ENCODE results near the gene POU2F3.

Gene POU2F3

DNA sequence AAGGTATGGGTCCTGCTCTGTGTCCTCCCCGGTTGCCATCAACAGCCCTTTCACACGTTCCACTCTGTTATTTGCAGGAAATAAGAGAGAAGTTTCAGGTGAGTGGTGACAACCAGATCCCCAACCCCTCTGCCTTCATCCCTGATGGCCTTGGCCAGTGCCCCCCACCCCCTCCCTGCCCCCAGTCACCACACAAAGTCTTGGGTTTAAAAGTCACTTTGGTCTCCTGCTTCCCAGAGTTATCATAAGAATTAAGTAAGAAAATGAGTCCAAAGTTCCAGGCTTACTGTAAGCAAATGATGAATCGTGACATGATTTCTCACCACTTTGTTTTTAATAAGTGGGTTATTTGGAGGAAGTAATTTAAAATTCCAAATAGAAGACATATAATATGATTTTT lies 38.3 kb upstream of the POU2F3 start:
- no peak overlapping the region for H2AFZ ChIP-seq (ENCODE audit: low read depth, low read length)
- no peak overlapping the region for H3K4me2 ChIP-seq (ENCODE audit: low read length)
- no peaks in the 10 kb centered on the region for H3K4me1 ChIP-seq (ENCODE audit: low read length)
- no peaks in the 10 kb centered on the region for H4K20me1 ChIP-seq (ENCODE audit: insufficient read depth, low read length)
- H3K27me3 ChIP-seq (ENCODE audit: low read depth, low read length): peaks cover 25% of the 10 kb centered on the region; the same call in 1 of the 2 replicates
- H3K9ac ChIP-seq (ENCODE audit: low read length): no peak overlapping the region
- no peaks in the 10 kb centered on the region for H3K9me3 ChIP-seq (ENCODE audit: insufficient read depth, low read length)
- H3K27ac ChIP-seq (ENCODE audit: low read length): no peak overlapping the region
- no peaks in the 10 kb centered on the region for H3K79me2 ChIP-seq (ENCODE audit: low read length)
- H3K4me3 ChIP-seq (ENCODE audit: low read length): no peak overlapping the region
- TF ChIP-seq, protein P1, sequence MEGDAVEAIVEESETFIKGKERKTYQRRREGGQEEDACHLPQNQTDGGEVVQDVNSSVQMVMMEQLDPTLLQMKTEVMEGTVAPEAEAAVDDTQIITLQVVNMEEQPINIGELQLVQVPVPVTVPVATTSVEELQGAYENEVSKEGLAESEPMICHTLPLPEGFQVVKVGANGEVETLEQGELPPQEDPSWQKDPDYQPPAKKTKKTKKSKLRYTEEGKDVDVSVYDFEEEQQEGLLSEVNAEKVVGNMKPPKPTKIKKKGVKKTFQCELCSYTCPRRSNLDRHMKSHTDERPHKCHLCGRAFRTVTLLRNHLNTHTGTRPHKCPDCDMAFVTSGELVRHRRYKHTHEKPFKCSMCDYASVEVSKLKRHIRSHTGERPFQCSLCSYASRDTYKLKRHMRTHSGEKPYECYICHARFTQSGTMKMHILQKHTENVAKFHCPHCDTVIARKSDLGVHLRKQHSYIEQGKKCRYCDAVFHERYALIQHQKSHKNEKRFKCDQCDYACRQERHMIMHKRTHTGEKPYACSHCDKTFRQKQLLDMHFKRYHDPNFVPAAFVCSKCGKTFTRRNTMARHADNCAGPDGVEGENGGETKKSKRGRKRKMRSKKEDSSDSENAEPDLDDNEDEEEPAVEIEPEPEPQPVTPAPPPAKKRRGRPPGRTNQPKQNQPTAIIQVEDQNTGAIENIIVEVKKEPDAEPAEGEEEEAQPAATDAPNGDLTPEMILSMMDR (IDR thresholded peaks at IDR 0.05; ENCODE audit: low read depth, low read length): no peak
- no peak for TF ChIP-seq EZH2phosphoT487 (IDR thresholded peaks at IDR 0.05; ENCODE audit: low read depth)
- no peaks in the 10 kb centered on the region for H3K36me3 ChIP-seq (replicated peaks; ENCODE audit: low read depth, low read length)

DNA sequence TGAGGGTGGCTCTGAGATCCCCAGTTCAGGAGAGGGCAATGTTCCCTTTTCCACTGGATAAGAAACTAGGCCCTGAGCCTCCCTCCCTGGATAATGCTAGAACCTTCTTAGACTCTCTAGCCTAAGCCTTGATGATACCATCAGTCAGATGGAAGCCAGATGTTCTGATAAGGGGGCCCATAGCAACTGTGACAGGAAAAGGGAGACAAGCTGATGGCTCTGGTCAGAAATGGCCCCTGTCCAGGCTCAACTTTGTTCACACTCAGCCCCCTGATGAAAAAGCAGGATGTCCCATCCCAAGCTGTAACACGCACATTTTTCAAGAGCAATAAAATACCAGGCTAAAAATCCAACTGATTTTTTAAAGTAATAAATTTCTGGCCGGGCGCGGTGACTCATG lies 36.3 kb upstream of the POU2F3 start:
- no peaks in the 10 kb centered on the region for H3K36me3 ChIP-seq (replicated peaks; ENCODE audit: low read depth, low read length)

DNA sequence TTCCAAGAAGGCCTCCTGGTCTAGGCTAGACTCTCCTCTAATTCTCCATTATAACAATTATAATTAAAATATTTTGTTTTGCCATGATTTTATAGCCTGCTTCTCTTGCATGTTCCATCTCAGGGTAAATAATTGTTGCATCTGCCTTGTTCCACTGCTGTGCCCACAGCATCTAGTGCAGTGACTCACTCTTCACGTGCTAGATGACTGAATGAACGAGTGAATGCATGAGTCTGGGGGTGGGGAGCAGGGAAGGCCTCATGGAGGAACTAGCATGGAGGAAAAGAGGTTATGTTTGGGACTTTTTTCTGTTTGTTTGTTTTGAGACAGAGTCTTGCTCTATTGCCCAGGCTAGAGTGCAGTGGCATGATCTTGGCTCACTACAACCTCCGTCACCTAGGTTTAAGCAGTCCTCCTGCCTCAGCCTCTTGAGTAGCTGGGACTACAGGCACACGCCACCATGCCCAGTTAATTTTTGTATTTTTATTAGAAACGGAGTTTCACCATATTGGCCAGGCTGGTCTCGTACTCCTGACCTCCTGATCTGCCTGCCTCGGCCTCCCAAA lies 34.3 kb upstream of the POU2F3 start:
- Histone ChIP-seq H3K36me3 (replicated peaks; ENCODE audit: low read depth, low read length) (no peaks in the 10 kb centered on the region), H3K4me2 (ENCODE audit: low read length) (no peak overlapping the region), H3K4me1 (ENCODE audit: low read length) (peaks cover 8% of the 10 kb centered on the region), H3K27ac (ENCODE audit: low read length) (no peak overlapping the region), H3K9me3 (ENCODE audit: insufficient read depth, low read length) (no peaks in the 10 kb centered on the region), H3K4me3 (ENCODE audit: low read length) (no peak overlapping the region), H3K79me2 (ENCODE audit: low read length) (no peaks in the 10 kb centered on the region), H2AFZ (ENCODE audit: low read depth, low read length) (no peak overlapping the region), H3K27me3 (ENCODE audit: low read depth, low read length) (peaks cover 22% of the 10 kb centered on the region; the same call in 1 of the 2 replicates), H3K9ac (ENCODE audit: low read length) (no peak overlapping the region), H4K20me1 (ENCODE audit: insufficient read depth, low read length) (no peaks in the 10 kb centered on the region)
- TF ChIP-seq EZH2phosphoT487 (IDR thresholded peaks at IDR 0.05; ENCODE audit: low read depth): no peak
- TF ChIP-seq, protein P1 (IDR thresholded peaks at IDR 0.05; ENCODE audit: low read depth, low read length): no peak

More for the DNA sequence above, 36.3 kb upstream of the POU2F3 start:
- H2AFZ ChIP-seq (ENCODE audit: low read depth, low read length): no peak overlapping the region
- H4K20me1 ChIP-seq (ENCODE audit: insufficient read depth, low read length): no peaks in the 10 kb centered on the region
- TF ChIP-seq, protein P1 (IDR thresholded peaks at IDR 0.05; ENCODE audit: low read depth, low read length): no peak
- no peak for TF ChIP-seq EZH2phosphoT487 (IDR thresholded peaks at IDR 0.05; ENCODE audit: low read depth)
- no peaks in the 10 kb centered on the region for H3K79me2 ChIP-seq (ENCODE audit: low read length)
- no peaks in the 10 kb centered on the region for H3K9me3 ChIP-seq (ENCODE audit: insufficient read depth, low read length)
- H3K9ac ChIP-seq (ENCODE audit: low read length): no peak overlapping the region
- no peaks in the 10 kb centered on the region for H3K4me1 ChIP-seq (ENCODE audit: low read length)
- H3K4me3 ChIP-seq (ENCODE audit: low read length): no peak overlapping the region
- no peak overlapping the region for H3K27ac ChIP-seq (ENCODE audit: low read length)
- peaks cover 21% of the 10 kb centered on the region; the same call in 1 of the 2 replicates for H3K27me3 ChIP-seq (ENCODE audit: low read depth, low read length)
- H3K4me2 ChIP-seq (ENCODE audit: low read length): no peak overlapping the region

DNA sequence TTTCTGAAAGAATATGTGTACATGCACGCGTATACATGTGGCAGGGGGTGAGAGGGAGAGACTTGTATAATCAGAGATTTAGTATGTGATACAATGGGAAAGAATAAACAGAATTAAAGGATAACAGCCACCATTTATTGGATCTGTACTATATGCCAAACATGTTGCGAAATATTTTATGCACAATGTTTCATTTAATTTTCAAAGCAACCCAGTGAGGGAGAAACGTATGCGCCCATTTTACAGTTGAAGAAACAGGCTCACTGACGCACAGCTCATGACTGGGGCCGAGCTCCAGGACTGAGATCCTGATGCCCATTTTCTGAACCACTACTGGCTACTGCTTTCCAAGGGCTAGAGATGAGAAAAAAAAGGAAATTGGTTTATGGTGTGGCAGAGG lies 32.4 kb upstream of the POU2F3 start:
- H3K4me1 ChIP-seq (ENCODE audit: low read length): peaks cover 13% of the 10 kb centered on the region
- H3K27me3 ChIP-seq (ENCODE audit: low read depth, low read length): peaks cover 9% of the 10 kb centered on the region; the same call in 1 of the 2 replicates

More for the DNA sequence above, 32.4 kb upstream of the POU2F3 start:
- no peak overlapping the region for H3K9ac ChIP-seq (ENCODE audit: low read length)
- TF ChIP-seq, protein P1 (IDR thresholded peaks at IDR 0.05; ENCODE audit: low read depth, low read length): no peak
- H3K27ac ChIP-seq (ENCODE audit: low read length): no peak overlapping the region
- H3K4me2 ChIP-seq (ENCODE audit: low read length): no peak overlapping the region
- H3K9me3 ChIP-seq (ENCODE audit: insufficient read depth, low read length): no peaks in the 10 kb centered on the region
- H3K36me3 ChIP-seq (replicated peaks; ENCODE audit: low read depth, low read length): no peaks in the 10 kb centered on the region
- no peak overlapping the region for H2AFZ ChIP-seq (ENCODE audit: low read depth, low read length)
- no peak overlapping the region for H3K4me3 ChIP-seq (ENCODE audit: low read length)
- no peaks in the 10 kb centered on the region for H3K79me2 ChIP-seq (ENCODE audit: low read length)
- no peaks in the 10 kb centered on the region for H4K20me1 ChIP-seq (ENCODE audit: insufficient read depth, low read length)
